Measurements from ENCODE around the gene INCA1.

- TF ChIP-seq GATA2 (IDR thresholded peaks at IDR 0.05; ENCODE audit: low read depth, low read length) (no peak), GATA3 (IDR thresholded peaks at IDR 0.05; ENCODE audit: low read depth, low read length) (no peak)
Observed at GRCh38 chr17:4982305-4982704, 15.0 kb downstream of the INCA1 start.

Data from SH-SY5Y (cell line).